ENCODE results near the gene TMEM170A.

GRCh38 chr16:75479421-75479990, 15.0 kb upstream of the TMEM170A start:
- no peak for TF ChIP-seq ELF4 (IDR thresholded peaks at IDR 0.05)
- no peak for TF ChIP-seq FOXA1 (IDR thresholded peaks at IDR 0.05)
- no peak for TF ChIP-seq BHLHE40 (IDR thresholded peaks at IDR 0.05; ENCODE audit: borderline replicate concordance)
- TF ChIP-seq PKNOX1 (IDR thresholded peaks at IDR 0.05), result no peak
- no peak for TF ChIP-seq ZNF384 (IDR thresholded peaks at IDR 0.05)
- TF ChIP-seq SUZ12 (IDR thresholded peaks at IDR 0.05), result no peak

Measured in HEK293T (cell line).